GM19467 (cell line): Measurements from ENCODE around the gene FGD3.
A peak's percentile ranks its signal among the peaks of the same experiment; 100 is the strongest.

Experiments
- ATAC-seq: cut with Tn5 transposase; IDR thresholded peaks from one replicate; pipeline ENCODE4 v1.9.1; 2021; ENCODE audit warnings: mild to moderate bottlenecking, moderate library complexity; ENCODE audit not compliant: unreplicated experiment

Gene FGD3

DNA sequence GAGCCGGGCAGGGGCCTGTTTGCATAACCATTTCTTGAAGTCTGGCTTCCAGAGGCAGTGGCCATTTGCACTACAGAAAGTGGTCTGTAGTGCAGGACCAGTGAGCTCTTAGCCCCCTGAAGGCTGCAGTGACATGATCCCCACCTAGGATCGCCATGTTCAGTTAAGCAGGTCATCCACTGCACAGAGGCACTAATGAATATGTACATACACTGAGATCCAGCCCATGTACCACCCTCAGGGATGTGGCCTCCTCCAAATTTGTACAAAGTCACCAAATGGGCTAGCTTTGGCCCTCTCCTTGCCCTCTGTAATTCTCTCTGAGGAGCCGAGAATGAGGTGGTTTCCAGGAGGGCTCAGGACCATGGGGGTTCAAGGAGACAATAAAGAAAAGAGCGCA, 102.9 kb downstream of the FGD3 start:
- ATAC-seq, result no peak

DNA sequence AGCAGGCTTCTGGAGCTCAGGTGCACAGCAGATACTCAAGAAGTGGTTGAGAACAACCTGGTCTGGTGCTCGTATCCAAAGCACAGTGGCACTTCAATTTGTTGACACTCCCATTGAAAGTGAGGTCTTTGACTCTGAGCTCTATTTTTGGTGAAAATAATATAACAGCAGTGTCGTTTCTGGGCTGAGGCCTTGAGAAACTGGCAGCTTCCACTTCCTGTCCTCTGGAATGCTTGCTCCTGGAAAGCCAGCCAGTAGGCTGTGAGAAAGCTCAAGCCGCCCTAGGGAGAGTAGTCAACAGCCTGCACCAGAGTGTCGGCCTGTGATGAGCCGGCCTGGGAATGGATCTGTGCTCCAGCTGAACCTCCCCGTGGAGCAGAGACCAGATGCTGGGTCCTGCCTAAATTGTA, 104.4 kb downstream of the FGD3 start:
- ATAC-seq, result no peak

DNA sequence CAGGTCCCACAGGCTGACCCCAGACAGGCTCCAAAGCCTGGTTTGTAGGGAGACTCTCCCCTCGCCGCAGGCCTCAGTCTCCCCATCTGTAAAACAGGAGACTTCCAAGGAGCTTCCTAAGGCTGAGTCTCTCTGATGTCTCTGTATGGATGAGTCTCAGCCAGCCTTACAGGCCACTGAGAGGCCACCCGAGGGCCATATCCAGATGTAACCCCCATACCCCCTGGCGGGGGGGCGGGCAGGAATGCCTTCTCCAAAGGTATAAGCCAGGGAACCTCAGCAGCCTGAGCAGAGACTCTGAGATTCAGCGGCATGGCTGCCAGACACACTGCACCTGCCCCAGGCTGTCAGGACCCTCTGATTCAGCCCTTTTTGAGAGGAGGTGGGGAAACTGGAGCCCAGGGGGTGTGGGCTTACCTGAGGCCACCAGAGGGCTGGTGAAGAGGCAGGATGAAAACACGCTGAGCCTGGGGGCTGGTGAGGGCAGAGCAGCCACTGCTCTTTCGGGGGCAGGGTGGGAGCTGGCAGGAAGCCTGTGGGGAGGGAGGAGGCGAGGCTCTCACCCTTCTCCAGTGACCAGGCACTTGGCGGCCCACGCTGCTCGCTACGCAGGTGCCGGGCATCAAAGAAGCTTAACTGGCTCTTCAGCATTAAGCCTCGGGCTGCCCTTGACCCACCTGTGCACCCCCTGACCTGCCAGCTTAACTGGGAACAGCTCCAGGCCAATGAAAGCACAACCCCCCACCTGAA, 105.6 kb downstream of the FGD3 start:
- no peak for ATAC-seq

DNA sequence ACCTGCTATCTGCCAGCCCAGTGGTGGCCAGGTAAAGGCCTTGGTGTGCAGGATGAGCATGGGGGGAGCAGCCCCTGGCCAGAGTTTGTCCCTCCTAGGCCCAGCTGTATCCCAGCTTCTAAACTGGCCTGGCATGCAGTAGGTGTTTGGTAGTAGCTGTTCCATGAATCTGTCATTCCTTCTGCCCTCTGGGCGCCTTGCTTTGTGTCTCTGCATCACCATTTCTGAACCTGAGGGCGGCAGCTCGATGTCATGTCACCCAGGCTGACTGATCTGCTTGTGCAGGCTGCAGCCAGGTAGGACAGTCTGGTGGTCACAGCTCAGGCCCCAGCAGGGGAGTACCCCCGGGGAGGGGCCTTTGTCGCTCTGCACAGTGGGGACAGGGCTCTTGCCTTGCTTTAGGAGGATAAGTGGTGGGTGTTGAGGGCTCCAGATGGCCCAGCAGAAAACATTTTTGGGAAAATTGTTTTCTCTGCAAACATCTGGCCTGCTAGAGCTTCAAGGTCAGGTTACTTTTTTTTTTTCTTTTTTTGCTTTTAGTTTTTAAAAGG, 106.5 kb downstream of the FGD3 start:
- no peak for ATAC-seq

DNA sequence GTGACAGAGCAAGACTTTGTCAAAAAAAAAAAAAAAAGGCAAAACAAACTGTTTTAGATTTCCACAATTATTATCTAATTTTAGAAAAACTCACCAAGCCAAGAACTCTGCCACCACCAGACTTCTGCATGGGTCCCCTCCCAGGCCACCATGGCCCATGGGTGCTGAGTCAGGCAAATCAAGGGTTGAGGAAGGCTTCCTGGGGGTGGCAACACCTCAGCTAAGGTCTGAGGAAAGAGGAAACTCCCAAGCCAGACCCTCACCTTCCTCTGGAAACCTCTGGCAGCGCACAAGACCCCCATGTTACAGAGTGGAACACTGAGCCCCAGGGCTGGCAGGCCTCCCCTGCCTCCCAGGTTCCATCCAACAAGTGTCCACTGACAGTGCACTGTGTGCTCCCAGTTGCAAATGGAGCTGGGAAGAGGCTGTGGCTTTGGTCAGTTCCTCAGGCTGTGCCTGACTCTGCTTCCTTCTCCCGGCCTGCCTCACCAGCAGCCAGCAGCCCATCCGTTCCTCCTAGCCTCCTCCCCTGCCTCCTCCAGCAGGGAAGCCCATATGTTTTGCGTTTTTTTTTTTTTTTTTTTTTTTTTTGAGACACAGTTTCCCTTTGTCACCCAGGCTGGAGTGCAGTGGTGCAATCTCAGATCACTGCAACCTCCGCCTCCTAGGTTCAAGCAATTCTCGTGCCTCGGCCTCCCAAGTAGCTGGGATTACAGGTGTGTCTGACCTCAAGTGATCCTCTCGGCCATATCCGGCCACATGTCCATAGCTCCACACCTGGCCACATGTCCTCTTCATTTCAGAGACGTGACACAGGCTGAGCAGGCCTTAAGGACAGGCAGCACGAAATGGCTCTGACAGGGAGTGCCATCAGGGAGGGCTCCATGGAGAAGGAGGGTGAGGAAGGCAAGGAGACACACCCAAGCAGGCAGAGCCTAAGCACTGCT, 107.7 kb downstream of the FGD3 start:
- no peak for ATAC-seq

DNA sequence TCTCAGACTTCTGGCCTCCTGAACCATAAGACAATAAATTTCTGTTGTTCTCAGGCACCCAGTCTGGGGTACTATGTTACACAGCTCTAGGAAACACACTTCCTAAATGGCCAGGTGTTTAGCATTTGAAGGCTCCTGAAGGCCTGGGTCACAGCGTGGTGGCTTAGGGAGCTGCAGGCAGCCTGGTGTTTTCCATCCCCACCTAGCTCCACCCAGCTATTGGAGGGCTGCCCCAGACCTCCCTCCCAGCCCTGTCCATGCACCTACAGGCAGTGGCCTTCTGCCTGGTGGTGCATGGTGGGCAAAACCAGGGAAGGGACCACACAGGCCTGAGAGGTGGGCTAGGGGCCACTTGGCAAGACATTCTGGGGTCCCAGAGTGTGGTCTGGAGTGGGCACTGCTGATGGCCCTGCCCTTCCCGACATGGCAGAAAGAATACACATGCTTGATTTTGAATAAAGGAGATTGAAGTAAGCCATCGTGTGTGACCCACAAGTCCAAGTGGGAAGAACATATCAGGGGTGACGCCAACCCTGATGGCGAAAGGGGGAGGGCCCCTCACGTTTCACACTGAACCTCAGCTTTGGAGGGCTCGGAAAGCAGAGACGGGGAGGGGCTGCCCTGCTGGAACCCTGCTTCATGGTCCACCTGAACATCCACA, 109.8 kb downstream of the FGD3 start:
- no peak for ATAC-seq

DNA sequence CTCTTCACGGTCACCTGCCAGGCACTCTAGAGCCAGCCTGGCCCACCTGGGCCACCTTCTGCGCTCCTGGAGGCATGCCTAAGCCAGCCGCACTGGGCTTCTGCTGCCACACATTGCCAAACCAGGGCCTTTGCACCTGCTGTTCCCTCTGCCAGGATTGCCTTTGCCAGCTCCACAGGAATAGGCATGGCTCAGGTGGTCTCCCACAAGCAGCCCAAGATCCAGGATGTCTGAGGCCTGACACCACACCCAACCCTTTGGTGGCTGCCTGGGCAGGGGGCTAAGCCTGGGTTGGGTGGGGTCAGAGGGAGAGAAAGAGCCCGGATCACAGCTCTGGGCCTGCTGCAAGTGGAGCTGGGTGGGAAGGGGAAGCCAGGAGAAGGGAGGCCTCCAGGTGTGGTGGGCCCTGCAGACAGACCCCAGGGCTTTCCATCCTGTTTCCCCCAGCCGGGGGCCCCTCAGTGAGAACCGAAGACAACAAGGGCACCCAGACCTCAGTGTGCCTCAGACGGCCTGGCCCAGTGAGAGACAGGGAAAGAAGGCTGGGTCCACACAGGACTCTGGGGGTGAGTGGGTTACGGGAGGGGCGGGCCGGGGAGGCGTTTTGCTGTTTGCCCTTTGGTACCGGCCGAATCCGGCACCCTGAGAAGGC, 110.5 kb downstream of the FGD3 start:
- peak; percentile 7 for ATAC-seq

DNA sequence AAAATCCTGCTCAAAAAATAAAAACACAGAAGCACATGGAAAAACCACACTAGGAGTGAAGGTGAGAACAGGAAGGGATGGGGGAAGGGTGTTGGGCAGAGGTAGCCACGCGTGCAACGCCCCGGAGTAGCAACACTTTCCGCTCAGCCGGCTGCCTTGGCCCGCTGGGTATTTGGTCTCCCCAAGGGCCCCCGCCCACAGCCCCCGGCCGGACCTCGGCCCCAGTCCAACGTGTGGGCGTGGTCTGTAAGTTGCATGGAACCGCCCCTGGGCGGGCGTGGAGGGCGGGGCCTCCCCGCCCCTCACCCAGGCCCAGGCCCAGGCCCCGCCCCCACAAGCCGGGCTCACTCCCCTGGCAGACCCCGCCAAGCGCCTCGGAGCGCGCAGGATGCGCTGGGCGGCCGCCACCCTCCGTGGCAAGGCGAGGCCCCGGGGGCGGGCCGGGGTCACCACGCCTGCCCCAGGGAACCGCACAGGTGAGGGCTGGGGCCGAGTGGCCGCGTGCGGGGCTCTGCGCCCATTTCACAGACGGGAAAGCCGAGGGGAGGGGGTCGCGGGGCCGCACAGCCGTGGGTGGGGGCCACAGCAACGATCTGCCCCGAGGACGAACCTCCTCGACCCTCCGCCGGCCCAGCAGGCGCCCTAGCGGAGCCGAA, 111.2 kb downstream of the FGD3 start, which contains the start of gene SUSD3:
Gene SUSD3 (plus strand): TSS at position 347 of the 656 bp plus-strand sequence. CDS start 42 bp downstream, at position 389.
- ATAC-seq, result peak; percentile 38

DNA sequence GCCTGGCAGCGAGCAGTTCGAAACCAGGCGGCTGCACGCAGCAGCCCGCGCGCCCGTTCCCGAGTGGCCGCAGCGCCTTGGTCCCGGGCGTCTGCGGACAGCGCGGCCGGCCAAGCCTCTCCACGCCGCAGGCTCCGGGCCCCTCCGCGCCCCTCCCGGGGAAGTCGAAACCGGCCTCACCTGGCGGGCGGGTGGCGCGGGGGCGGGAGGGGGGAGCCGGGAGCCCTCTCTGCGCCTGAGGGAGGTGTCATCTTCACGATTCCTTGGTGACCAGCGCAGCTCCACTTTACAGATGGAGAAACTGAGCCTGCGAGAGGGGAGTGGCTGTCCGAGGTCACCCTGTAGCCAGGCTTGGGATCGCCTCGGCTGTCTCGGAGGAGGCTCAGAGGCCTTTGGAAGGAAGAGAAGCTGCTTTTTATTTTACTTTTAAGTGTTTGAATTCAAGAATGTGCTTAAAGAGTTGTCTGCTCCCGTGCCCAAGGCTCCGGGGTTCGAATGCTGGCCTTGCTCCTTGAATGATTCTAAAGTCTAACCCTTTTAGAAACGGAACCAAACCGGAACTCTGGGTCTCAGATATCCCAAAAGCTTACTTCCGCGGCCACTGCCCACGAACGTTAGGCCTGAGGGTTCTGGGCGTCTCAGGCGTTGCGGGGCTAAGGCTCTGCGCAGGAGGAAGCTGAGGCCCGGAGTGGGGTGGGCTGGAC, 111.8 kb downstream of the FGD3 start:
- ATAC-seq, result no peak

DNA sequence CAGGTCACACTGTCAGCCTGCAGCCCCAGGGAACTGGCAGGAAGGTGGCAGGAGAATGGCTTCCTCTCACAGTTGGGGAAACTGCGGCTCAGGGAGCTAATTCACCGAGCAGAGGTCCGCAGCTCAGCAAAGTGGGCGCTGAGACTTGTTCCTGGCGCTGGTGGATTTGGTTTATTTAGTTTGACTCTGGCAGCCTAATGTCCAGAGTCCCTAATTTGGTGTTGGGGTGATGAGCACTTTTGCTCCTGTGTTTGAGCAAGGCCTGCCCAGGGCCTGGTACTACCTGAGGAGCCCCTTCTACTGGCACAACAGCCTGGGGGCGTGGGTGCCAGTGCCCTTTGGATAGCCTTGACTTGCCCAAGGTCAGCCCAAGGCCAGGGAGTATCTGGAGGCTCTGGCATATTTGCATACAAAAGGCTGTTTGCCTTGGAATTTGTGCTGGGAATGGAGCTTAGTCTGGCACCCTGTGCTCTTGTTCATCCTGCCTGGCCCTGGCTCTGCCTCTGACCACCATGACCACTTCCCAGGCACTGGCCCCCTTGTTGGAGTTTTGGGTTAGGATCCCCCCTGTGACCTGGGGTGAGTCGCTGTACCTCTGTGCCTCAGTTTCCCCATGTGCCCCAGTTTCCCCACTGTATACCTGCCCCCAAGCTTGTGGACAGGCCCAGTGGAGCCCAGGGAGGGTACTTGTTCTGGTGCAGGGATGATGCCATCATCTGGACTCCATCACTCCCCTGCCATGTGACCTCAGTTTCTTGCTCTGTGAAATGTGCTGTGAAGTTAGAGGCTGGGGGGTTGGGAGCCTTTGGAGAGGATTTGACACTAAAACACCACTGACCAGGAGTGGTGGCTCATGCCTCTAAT, 112.6 kb downstream of the FGD3 start:
- ATAC-seq, result no peak

DNA sequence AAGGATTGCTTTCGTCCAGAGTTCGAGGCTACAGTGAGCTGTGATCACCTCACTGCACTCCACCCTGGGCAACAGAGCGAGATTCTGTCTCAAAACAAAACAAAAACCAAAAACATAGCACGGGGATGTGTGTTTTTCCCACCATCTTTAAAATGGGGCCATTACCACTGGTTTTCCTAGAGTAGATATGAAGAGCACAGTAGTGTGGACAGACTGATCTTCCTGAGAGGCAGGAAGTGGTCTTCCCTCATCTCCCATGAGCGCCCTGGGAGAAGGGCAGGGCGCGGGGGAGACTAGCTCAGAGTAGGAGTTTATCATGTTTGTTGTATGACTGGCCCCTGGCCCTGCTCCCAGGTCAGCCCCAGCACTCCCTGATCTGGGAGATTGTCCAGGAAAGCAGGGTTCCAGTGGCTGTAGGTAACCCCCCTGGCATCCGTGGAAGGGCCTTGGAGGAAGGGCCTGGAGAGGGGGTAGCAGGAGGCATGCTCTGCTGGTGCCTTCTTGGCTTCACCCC, 113.5 kb downstream of the FGD3 start:
- ATAC-seq, result no peak

DNA sequence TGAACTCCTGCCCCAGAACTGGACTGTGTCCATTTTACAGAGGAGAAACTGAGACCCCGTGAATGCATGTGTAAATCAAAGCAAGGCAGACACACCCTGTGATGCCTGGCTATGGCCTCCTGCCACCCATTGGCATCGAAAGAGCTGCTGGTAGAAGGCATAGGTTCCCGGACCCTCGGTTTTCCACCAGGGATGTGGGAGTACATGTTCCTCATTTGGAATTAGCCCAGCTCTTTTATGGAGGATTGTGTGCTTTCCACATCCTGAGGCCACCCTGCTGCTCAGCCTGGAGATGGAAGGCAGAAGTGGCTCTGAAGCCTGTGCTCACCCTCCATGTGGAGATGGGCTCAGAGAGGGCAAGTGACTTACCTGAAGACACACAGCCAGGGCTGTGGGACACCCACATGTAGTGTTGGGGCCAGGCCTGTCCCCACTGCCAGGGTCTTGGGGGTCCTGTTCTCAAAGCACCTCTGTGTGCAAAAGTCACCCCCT, 114.0 kb downstream of the FGD3 start:
- no peak for ATAC-seq

DNA sequence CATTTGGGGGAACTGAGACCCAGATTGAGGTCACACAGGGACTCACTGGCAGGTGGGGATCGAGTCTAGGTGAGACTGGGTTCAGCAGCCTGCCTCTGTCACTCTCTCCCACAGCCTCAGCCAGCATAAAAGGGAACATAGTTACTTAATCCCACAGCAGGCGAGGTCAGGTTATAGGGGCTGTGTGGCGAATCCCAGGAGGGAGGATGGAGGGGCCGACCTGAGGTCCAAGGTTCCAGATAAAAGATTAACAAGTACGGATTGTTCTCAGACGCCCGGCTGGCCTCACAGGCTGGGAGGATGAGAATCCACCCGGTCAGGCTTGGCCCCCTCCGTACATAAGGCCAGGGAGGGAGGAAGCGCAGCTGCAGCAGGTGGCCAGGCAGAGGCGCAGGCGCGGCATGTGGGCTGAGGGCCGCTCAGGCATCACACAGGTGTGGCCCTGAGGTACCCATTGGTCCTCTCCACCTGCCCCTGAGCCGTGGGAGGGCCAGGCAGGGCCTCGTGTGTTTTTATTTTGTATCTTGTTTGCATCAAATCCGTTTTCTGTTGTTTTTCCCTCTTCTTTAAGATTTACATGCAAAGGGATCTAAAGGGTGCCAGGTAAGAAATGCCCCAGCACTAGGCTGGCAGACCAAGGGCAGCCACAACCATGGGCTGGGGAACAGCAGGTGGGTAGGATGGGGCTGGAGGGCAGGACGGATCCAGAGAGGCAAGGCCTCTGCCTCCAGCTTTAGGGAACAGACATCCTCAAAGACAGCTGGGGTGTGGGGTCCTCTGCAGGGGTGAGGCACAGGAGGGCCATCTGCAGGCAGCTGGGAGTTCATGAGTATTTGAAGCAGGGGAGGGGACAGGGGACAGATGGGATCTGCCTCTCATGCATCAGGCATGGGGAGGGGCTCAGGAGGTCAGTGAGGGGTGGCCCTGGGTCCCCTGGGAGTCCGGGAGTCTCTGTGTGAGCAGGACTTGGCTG, 114.8 kb downstream of the FGD3 start:
- peak; percentile 30 for ATAC-seq

DNA sequence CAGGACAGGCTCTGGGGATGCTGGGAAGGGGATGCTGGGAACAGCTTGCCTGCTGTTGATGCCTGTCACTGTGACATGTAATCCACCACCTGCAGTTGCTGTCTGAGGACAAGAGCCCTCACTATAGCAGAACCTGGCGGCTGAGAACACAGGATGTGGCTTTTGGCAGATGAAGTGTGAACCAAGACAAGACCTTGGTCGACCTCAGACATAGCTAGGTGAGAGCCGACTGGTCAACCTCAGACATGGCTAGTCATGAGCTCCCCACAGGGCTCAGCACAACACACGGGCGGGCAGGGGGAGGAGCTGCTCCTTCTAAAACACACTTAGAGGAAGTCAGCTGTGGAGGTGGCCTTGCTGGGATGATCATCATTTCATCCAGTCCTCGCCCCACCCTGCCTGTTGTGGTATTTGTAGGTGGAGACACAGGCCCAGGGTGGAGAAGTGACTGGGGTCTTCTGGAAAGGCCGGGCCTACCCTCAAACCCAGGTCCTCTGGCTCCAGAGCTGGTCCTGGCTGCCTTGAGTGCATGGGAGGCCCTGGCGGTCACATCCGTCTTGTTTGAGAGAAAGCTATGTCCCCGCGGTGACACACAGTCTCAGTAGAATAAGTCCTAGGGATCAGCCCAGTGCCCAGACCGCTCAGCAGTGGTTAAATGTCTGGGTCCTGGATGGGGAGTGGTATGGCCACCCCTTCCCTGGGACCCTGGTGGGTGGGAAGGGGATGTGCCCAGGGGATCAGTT, 117.2 kb downstream of the FGD3 start:
- ATAC-seq, result peak; percentile 86

DNA sequence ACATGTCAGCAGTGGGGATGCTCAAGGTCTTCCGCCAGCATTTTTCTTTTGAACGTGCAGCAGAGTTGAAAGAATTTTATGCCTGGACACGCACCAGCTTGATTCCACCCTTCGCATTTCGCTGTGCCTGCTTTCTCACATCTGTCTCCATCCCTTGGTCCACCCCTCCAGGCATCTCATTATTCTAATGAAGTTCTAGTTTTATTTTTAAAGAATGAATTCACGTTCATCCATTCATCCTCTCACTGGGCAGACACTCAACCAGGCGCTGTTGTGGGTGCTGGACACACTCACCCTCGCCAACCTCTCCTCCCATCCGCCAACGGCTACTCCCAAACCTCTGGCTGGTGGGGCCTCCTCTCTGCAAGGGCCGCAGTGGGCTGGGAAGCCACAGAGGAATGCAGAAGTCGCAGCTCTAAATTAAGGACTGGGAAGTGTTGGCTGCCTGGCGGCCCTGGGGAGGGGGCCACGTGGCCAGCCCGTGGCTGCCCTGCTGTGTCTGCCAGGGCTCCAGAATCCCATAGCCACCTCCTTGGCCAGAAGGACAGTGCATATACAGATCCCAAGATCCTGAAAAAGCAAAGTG, 117.9 kb downstream of the FGD3 start:
- ATAC-seq, result no peak
